Neutrophil (primary cell): Measurements from ENCODE around the gene YY1.

Experiments used
- H3K27ac ChIP-seq: fragments of 200-600 bp; sonication (generic); 2 replicates; pipeline ENCODE4 v1.5.1; 2016; ENCODE audit warnings: mild to moderate bottlenecking, moderate library complexity
- H3K27me3 ChIP-seq: fragments of 200-600 bp; sonication (generic); 2 replicates; pipeline ENCODE4 v1.6.0; 2016; ENCODE audit warnings: mild to moderate bottlenecking
- H3K36me3 ChIP-seq: fragments of 200-600 bp; sonication (generic); 2 replicates; pipeline ENCODE4 v1.5.1; 2017
- H3K4me1 ChIP-seq, 2 experiments: fragments of 200-600 bp in 1 of 2; sonication (generic) in 1 of 2; 1 replicate in 1 of 2; 2 replicates in 1 of 2; pipeline versions ENCODE4 v1.5.1 to v1.6.1; 2013 to 2016; ENCODE audit warnings: low read depth in 1 of 2, low read length in 1 of 2, mild to moderate bottlenecking in 1 of 2, moderate library complexity in 1 of 2; ENCODE audit not compliant: control insufficient read depth in 1 of 2, insufficient read depth in 1 of 2
- H3K4me3 ChIP-seq, 2 experiments: fragments of 200-600 bp in 1 of 2; sonication (generic) in 1 of 2; 1 replicate in 1 of 2; 2 replicates in 1 of 2; pipeline ENCODE4 v1.5.1; 2013 to 2016; ENCODE audit warnings: low read depth in 1 of 2, low read length in 1 of 2, mild to moderate bottlenecking in 1 of 2, moderate library complexity in 1 of 2
- H3K9me3 ChIP-seq: fragments of 200-600 bp; sonication (generic); 2 replicates; pipeline ENCODE4 v1.5.1; 2016
- TF ChIP-seq, protein P1 (sequence below): fragments of 200-600 bp; sonication (generic); IDR thresholded peaks from 2 replicates; pipeline ENCODE4 v1.5.1; 2016; ENCODE audit warnings: antibody characterized with exemption

Gene YY1

GRCh38 chr14:100327128-100327527 lies 88.2 kb downstream of the YY1 start:
- TF ChIP-seq, protein P1, sequence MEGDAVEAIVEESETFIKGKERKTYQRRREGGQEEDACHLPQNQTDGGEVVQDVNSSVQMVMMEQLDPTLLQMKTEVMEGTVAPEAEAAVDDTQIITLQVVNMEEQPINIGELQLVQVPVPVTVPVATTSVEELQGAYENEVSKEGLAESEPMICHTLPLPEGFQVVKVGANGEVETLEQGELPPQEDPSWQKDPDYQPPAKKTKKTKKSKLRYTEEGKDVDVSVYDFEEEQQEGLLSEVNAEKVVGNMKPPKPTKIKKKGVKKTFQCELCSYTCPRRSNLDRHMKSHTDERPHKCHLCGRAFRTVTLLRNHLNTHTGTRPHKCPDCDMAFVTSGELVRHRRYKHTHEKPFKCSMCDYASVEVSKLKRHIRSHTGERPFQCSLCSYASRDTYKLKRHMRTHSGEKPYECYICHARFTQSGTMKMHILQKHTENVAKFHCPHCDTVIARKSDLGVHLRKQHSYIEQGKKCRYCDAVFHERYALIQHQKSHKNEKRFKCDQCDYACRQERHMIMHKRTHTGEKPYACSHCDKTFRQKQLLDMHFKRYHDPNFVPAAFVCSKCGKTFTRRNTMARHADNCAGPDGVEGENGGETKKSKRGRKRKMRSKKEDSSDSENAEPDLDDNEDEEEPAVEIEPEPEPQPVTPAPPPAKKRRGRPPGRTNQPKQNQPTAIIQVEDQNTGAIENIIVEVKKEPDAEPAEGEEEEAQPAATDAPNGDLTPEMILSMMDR = no peak
- Histone ChIP-seq H3K27me3 (no peaks in the 10 kb centered on the region), H3K9me3 (no peaks in the 10 kb centered on the region), H3K36me3 (peaks cover 1% of the 10 kb centered on the region), H3K4me1 (no peaks in the 10 kb centered on the region), H3K27ac (no peak overlapping the region), H3K4me3 (no peak overlapping the region)

- Histone ChIP-seq H3K36me3 (peaks cover 16% of the 10 kb centered on the region), H3K4me3 (no peak overlapping the region), H3K27me3 (no peaks in the 10 kb centered on the region), H3K27ac (no peak overlapping the region), H3K4me1 (no peaks in the 10 kb centered on the region), H3K9me3 (no peaks in the 10 kb centered on the region)
- TF ChIP-seq, protein P1 = no peak
Measured at GRCh38 chr14:100328495-100329163, 89.7 kb downstream of the YY1 start.

- Histone ChIP-seq H3K4me3 (no peak overlapping the region), H3K4me1 (no peaks in the 10 kb centered on the region), H3K9me3 (no peaks in the 10 kb centered on the region), H3K36me3 (peaks cover 24% of the 10 kb centered on the region), H3K27ac (no peak overlapping the region), H3K27me3 (no peaks in the 10 kb centered on the region)
- TF ChIP-seq, protein P1 = no peak
Measured at GRCh38 chr14:100329233-100330006, 90.5 kb downstream of the YY1 start.

DNA sequence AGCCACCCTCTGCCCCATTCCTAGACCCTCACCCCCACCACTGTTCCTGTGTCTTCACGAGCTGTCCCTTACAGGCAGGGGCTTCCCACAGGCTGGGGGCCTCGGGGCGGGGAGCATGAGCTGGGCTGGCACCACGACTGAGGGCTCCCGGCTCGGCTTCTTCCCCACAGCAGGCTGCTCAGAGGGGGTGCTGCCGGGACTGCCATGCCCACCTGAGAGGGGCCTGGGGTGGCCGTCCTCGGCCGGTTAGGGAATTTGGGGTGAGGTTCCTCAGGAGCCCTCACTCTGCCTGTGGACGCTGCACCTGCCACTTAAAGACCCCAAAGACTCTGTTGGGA lies 91.0 kb downstream of the YY1 start:
- TF ChIP-seq, protein P1 = no peak
- Histone ChIP-seq H3K4me1 (no peaks in the 10 kb centered on the region), H3K9me3 (no peaks in the 10 kb centered on the region), H3K27me3 (no peaks in the 10 kb centered on the region), H3K27ac (no peak overlapping the region), H3K36me3 (peaks cover 30% of the 10 kb centered on the region), H3K4me3 (no peak overlapping the region)

GRCh38 chr14:100330388-100330931 lies 91.5 kb downstream of the YY1 start:
- Histone ChIP-seq H3K27ac (no peak overlapping the region), H3K27me3 (no peaks in the 10 kb centered on the region), H3K9me3 (no peaks in the 10 kb centered on the region), H3K4me1 (no peaks in the 10 kb centered on the region), H3K4me3 (no peak overlapping the region), H3K36me3 (peaks cover 35% of the 10 kb centered on the region)
- TF ChIP-seq, protein P1 = no peak
